PC-3 (cell line): ENCODE data around the gene CFAP410. TPM values are rescaled to one million over a fixed set of nuclear protein-coding genes. Genes with fewer than 3 reads are reported as not detected.

Experiments used
- ATAC-seq: fragments of 200-7000 bp; cut with Tn5 transposase; 2 replicates; pipeline ENCODE4 v1.9.1; 2020; ENCODE audit warnings: mild to moderate bottlenecking, moderate library complexity
- BruUV-seq: library from RNA; stranded (reverse); fragments of 400-500 nt; replicated peaks from 2 replicates; lab custom pipeline; 2021; lab: Mats Ljungman, UMichigan
- CTCF ChIA-PET: fragments of 300-600 bp; sonication (Branson Sonifier 250); formaldehyde crosslinking; loops from one replicate; lab custom pipeline; 2022; ENCODE audit warnings: antibody characterized with exemption; lab: Charles Lee
- POLR2A ChIA-PET: fragments of 300-600 bp; sonication (Branson Sonifier 250); formaldehyde crosslinking; loops from one replicate; lab custom pipeline; 2022; ENCODE audit warnings: antibody characterized with exemption; ENCODE audit not compliant: unreplicated experiment; lab: Charles Lee
- DNase-seq: peaks from one replicate; pipeline ENCODE4 v3.0.0-alpha.2; 2015
- H2AFZ ChIP-seq: fragments of 300-600 bp; sonication (generic); 2 replicates; pipeline ENCODE4 v1.6.0; 2016; ENCODE audit warnings: antibody characterized with exemption, low read length
- H3F3A ChIP-seq: fragments of 300-600 bp; sonication (generic); one replicate; pipeline ENCODE4 v1.6.0; 2017; ENCODE audit warnings: antibody characterized with exemption, low read length, control low read depth, mild to moderate bottlenecking; ENCODE audit not compliant: unreplicated experiment
- H3K27ac ChIP-seq: fragments of 300-600 bp; sonication (generic); 2 replicates; pipeline ENCODE4 v1.5.1; 2016; ENCODE audit warnings: mild to moderate bottlenecking, low read length
- H3K27me3 ChIP-seq: fragments of 300-600 bp; sonication (generic); 2 replicates; pipeline ENCODE4 v1.6.1; 2016; ENCODE audit warnings: low read length, mixed read lengths
- H3K36me3 ChIP-seq: fragments of 300-600 bp; sonication (generic); 2 replicates; pipeline ENCODE4 v1.6.1; 2016; ENCODE audit warnings: low read depth, mixed run types, low read length, mixed read lengths
- H3K4me1 ChIP-seq: fragments of 300-600 bp; sonication (generic); 2 replicates; pipeline ENCODE4 v1.5.1; 2016; ENCODE audit warnings: low read length; ENCODE audit not compliant: insufficient read depth
- H3K4me2 ChIP-seq: fragments of 300-600 bp; sonication (generic); 2 replicates; pipeline ENCODE4 v1.6.0; 2016; ENCODE audit warnings: low read length
- H3K4me3 ChIP-seq: fragments of 300-600 bp; sonication (generic); 2 replicates; pipeline ENCODE4 v1.5.1; 2016; ENCODE audit warnings: mild to moderate bottlenecking, low read length, mixed read lengths
- H3K79me2 ChIP-seq: fragments of 300-600 bp; sonication (generic); 2 replicates; pipeline ENCODE4 v1.6.1; 2017; ENCODE audit warnings: low read length, mixed read lengths
- H3K9ac ChIP-seq: fragments of 300-600 bp; sonication (generic); 2 replicates; pipeline ENCODE4 v1.6.0; 2016; ENCODE audit warnings: mild to moderate bottlenecking, low read length
- H3K9me2 ChIP-seq: fragments of 300-600 bp; sonication (generic); replicated peaks from 2 replicates; pipeline ENCODE4 v1.6.1; 2016; ENCODE audit warnings: mixed run types, low read length, mixed read lengths
- H3K9me3 ChIP-seq: fragments of 300-600 bp; sonication (generic); 2 replicates; pipeline ENCODE4 v1.6.1; 2016; ENCODE audit warnings: low read length, mixed read lengths
- H4K20me1 ChIP-seq: fragments of 300-600 bp; sonication (generic); 2 replicates; pipeline ENCODE4 v1.6.1; 2016; ENCODE audit warnings: low read length, mixed read lengths
- CTCF ChIP-seq: fragments of 300-600 bp; sonication (generic); conservative IDR thresholded peaks from 2 replicates; pipeline ENCODE4 v1.5.1; 2017; ENCODE audit warnings: antibody characterized with exemption, low read depth, mild to moderate bottlenecking, low read length
- EZH2 ChIP-seq: fragments of 300-600 bp; sonication (generic); IDR thresholded peaks from one replicate; pipeline ENCODE4 v1.6.1; 2017; ENCODE audit warnings: antibody characterized with exemption, mild to moderate bottlenecking, low read length; ENCODE audit not compliant: unreplicated experiment
- EZH2phosphoT487 ChIP-seq: fragments of 300-600 bp; sonication (generic); IDR thresholded peaks from 2 replicates; pipeline ENCODE4 v1.6.1; 2018; ENCODE audit warnings: mild to moderate bottlenecking, antibody characterized with exemption, low read length, borderline replicate concordance
- intact Hi-C: fragments of 100-400 bp; cut with micrococcal nuclease; formaldehyde crosslinking; loops from 2 replicates; pipeline ENCODE4 v1.9.0; 2023
- total RNA-seq: library from RNA; depleted of rRNA; stranded (reverse); fragments of >200 nt; gene quantifications from 2 replicates; pipeline ENCODE4 v1.2.3, GENCODE V29; 2014

The CFAP410 gene
- total RNA-seq, 1 experiment from 2014 or later: 18.4 TPM

GRCh38 chr21:44329971-44330681 is 9.1 kb downstream of the CFAP410 start:
- H3K4me3 ChIP-seq: no peak overlapping the region
- POLR2A ChIA-PET: no interaction called here
- no peak for TF ChIP-seq EZH2phosphoT487
- no peak for TF ChIP-seq CTCF
- no peak for TF ChIP-seq EZH2
- no peak overlapping the region for H3K9ac ChIP-seq
- ATAC-seq (peak; percentile 5; the same call in 1 of the 2 replicates), DNase-seq (no peak)
- H3K9me3 ChIP-seq: no peaks in the 10 kb centered on the region
- intact Hi-C loops: loop anchor here (10.0 kb wide), 1 partner anchor 125 kb away; the partner anchor contains the start of gene LRRC3
- no peak overlapping the region for H3K27ac ChIP-seq
- no TSS peak for BruUV-seq
- no peaks in the 10 kb centered on the region for H3F3A ChIP-seq
- no peaks in the 10 kb centered on the region for H3K4me1 ChIP-seq
- H3K79me2 ChIP-seq: no peaks in the 10 kb centered on the region
- H2AFZ ChIP-seq: no peak overlapping the region
- no peak overlapping the region for H3K4me2 ChIP-seq
- peaks cover 5% of the 10 kb centered on the region; the same call in 1 of the 2 replicates for H3K36me3 ChIP-seq
- no peaks in the 10 kb centered on the region for H4K20me1 ChIP-seq
- no peaks in the 10 kb centered on the region for H3K9me2 ChIP-seq
- CTCF ChIA-PET: interaction anchor here (0.6 kb wide), 1 partner anchor 9 kb away, joined by 3 read pairs; the partner anchor contains the start of gene CFAP410
- no peaks in the 10 kb centered on the region for H3K27me3 ChIP-seq

GRCh38 chr21:44329086-44329889 is 9.9 kb downstream of the CFAP410 start:
- ChIA-PET CTCF (no interaction called here), POLR2A (no interaction called here)
- Histone ChIP-seq H3K79me2 (no peaks in the 10 kb centered on the region), H3K4me3 (no peak overlapping the region), H3F3A (no peaks in the 10 kb centered on the region), H4K20me1 (no peaks in the 10 kb centered on the region), H3K9me2 (no peaks in the 10 kb centered on the region), H3K27me3 (no peaks in the 10 kb centered on the region), H3K9ac (no peak overlapping the region), H3K4me2 (no peak overlapping the region), H2AFZ (no peak overlapping the region), H3K36me3 (peaks cover 7% of the 10 kb centered on the region), H3K27ac (no peak overlapping the region), H3K4me1 (no peaks in the 10 kb centered on the region), H3K9me3 (no peaks in the 10 kb centered on the region)
- TSS peak; percentile 13 for BruUV-seq
- 0 out of 2 replicates have a peak, but pooled peaks have one; percentile 8 for ATAC-seq
- intact Hi-C loops: no loop called here
- TF ChIP-seq EZH2phosphoT487: no peak
- TF ChIP-seq EZH2: no peak
- no peak for TF ChIP-seq CTCF
- no peak for DNase-seq
